OCI-LY7 (cell line): Measurements from ENCODE around the gene TRIML2. TPM values are rescaled to one million over a fixed set of nuclear protein-coding genes. Genes with fewer than 3 reads are reported as not detected.

ENCODE experiments used
- BruUV-seq: library from RNA; stranded (reverse); fragments of 400-500 nt; replicated peaks from 2 replicates; lab custom pipeline; 2021; lab: Mats Ljungman, UMichigan
- CTCF ChIA-PET: fragments of 300-600 bp; sonication (Branson Sonifier 250); formaldehyde crosslinking; loops from one replicate; lab custom pipeline; 2022; ENCODE audit warnings: antibody characterized with exemption; ENCODE audit not compliant: unreplicated experiment; lab: Charles Lee
- POLR2A ChIA-PET: fragments of 300-600 bp; sonication (Branson Sonifier 250); formaldehyde crosslinking; loops from one replicate; lab custom pipeline; 2022; ENCODE audit warnings: antibody characterized with exemption; lab: Charles Lee
- DNase-seq: peaks from one replicate; pipeline ENCODE4 v3.0.0-alpha.2; 2015; ENCODE audit warnings: low spot score
- H2AFZ ChIP-seq: fragments of 200-600 bp; sonication (generic), shearing (Covaris generic); 2 replicates; pipeline ENCODE4 v1.6.1; 2014; ENCODE audit warnings: mild to moderate bottlenecking, antibody characterized with exemption, low read length, moderate library complexity
- H3K27ac ChIP-seq: fragments of 200-600 bp; sonication (generic); 2 replicates; pipeline ENCODE4 v1.5.1; 2014; ENCODE audit warnings: mixed run types, low read depth, mild to moderate bottlenecking, moderate library complexity, low read length, inconsistent platforms; ENCODE audit not compliant: poor library complexity, severe bottlenecking
- H3K36me3 ChIP-seq: fragments of 200-600 bp; sonication (generic); 2 replicates; pipeline ENCODE4 v1.6.1; 2014; ENCODE audit warnings: mild to moderate bottlenecking, antibody characterized with exemption, low read length, moderate library complexity, mixed read lengths; ENCODE audit not compliant: insufficient read depth
- H3K4me1 ChIP-seq: fragments of 200-600 bp; sonication (generic); 2 replicates; pipeline ENCODE4 v1.5.1; 2014; ENCODE audit warnings: mild to moderate bottlenecking, low read length; ENCODE audit not compliant: insufficient read depth, poor library complexity, severe bottlenecking
- H3K4me2 ChIP-seq: fragments of 200-600 bp; sonication (generic); 2 replicates; pipeline ENCODE4 v1.6.1; 2014; ENCODE audit warnings: mild to moderate bottlenecking, low read length
- H3K4me3 ChIP-seq: fragments of 200-600 bp; sonication (generic); 2 replicates; pipeline ENCODE4 v1.5.1; 2014; ENCODE audit warnings: mild to moderate bottlenecking, low read depth, low read length; ENCODE audit not compliant: poor library complexity, severe bottlenecking
- H3K79me2 ChIP-seq: fragments of 200-600 bp; sonication (generic); 2 replicates; pipeline ENCODE4 v1.6.1; 2016; ENCODE audit warnings: low read depth, mild to moderate bottlenecking, low read length, moderate library complexity, mixed read lengths; ENCODE audit not compliant: insufficient read depth
- H3K9me2 ChIP-seq: fragments of 200-600 bp; sonication (generic); 2 replicates; pipeline ENCODE4 v1.6.1; 2016; ENCODE audit warnings: mild to moderate bottlenecking, low read length, mixed read lengths; ENCODE audit not compliant: insufficient read depth
- H3K9me3 ChIP-seq: fragments of 200-600 bp; sonication (generic); 2 replicates; pipeline ENCODE4 v1.6.1; 2014; ENCODE audit warnings: mild to moderate bottlenecking, mixed run types, low read length, mixed read lengths
- H4K20me1 ChIP-seq: fragments of 200-600 bp; sonication (generic); 2 replicates; pipeline ENCODE4 v1.6.1; 2014; ENCODE audit warnings: mild to moderate bottlenecking, antibody characterized with exemption, low read length, moderate library complexity, mixed read lengths; ENCODE audit not compliant: insufficient read depth
- CTCF ChIP-seq: fragments of 200-600 bp; sonication (generic); conservative IDR thresholded peaks from 2 replicates; pipeline ENCODE4 v1.5.1; 2014; ENCODE audit warnings: mild to moderate bottlenecking, antibody characterized with exemption, low read length, moderate library complexity, mixed read lengths
- EZH2phosphoT487 ChIP-seq: fragments of 200-600 bp; sonication (generic); IDR thresholded peaks from 2 replicates; pipeline ENCODE4 v1.6.1; 2018; ENCODE audit warnings: low read depth, borderline replicate concordance, mild to moderate bottlenecking, mixed run types, antibody characterized with exemption, low read length, moderate library complexity, mixed read lengths
- intact Hi-C: fragments of 100-400 bp; cut with micrococcal nuclease; formaldehyde crosslinking; loops from one replicate; pipeline ENCODE4 v1.10.0; 2022; ENCODE audit not compliant: unreplicated experiment
- total RNA-seq, 2 experiments: library from RNA; depleted of rRNA in 1 of 2; stranded (reverse); fragments of >200 nt in 1 of 2; shearing (Covaris generic) in 1 of 2; gene quantifications; 2 replicates each; pipeline ENCODE4 v1.2.3, GENCODE V29; 2014 to 2022

The TRIML2 gene
- total RNA-seq, 2 experiments from 2014 or later: not detected

- TF ChIP-seq CTCF: no peak
- no peak for TF ChIP-seq EZH2phosphoT487
- no peak overlapping the region for H3K27ac ChIP-seq
- intact Hi-C loops: no loop called here
- no peaks in the 10 kb centered on the region for H3K79me2 ChIP-seq
- no peaks in the 10 kb centered on the region for H4K20me1 ChIP-seq
- H3K4me1 ChIP-seq: no peaks in the 10 kb centered on the region
- H3K4me3 ChIP-seq: no peak overlapping the region
- no peak overlapping the region for H3K4me2 ChIP-seq
- BruUV-seq: no TSS peak
- CTCF ChIA-PET: no interaction called here
- no peaks in the 10 kb centered on the region for H3K9me3 ChIP-seq
- no peak overlapping the region for H2AFZ ChIP-seq
- no peaks in the 10 kb centered on the region for H3K9me2 ChIP-seq
- POLR2A ChIA-PET: no interaction called here
- no peak for DNase-seq
- H3K36me3 ChIP-seq: no peaks in the 10 kb centered on the region
Observed at GRCh38 chr4:188121530-188121929, 12.1 kb upstream of the TRIML2 start.

GRCh38 chr4:188117631-188118324 is 8.4 kb upstream of the TRIML2 start:
- BruUV-seq: no TSS peak
- H4K20me1 ChIP-seq: no peaks in the 10 kb centered on the region

More at GRCh38 chr4:188117631-188118324, 8.4 kb upstream of the TRIML2 start:
- Histone ChIP-seq H3K9me2 (no peaks in the 10 kb centered on the region), H3K36me3 (no peaks in the 10 kb centered on the region), H3K4me2 (no peak overlapping the region), H3K79me2 (no peaks in the 10 kb centered on the region), H3K4me1 (no peaks in the 10 kb centered on the region), H3K4me3 (no peak overlapping the region), H3K9me3 (no peaks in the 10 kb centered on the region), H3K27ac (no peak overlapping the region), H2AFZ (no peak overlapping the region)
- intact Hi-C loops: no loop called here
- DNase-seq: no peak
- TF ChIP-seq CTCF: no peak
- TF ChIP-seq EZH2phosphoT487: no peak
- POLR2A ChIA-PET: no interaction called here
- CTCF ChIA-PET: no interaction called here
